HUDEP-2 (cell line): ENCODE results near the gene RIN1.

Experiments
- DNase-seq, 76 experiments: peaks; one replicate each; lab custom pipeline; 2025; ENCODE audit not compliant: unreplicated experiment in 76 of 76; lab: John Stamatoyannopoulos, UW

Gene RIN1

DNA sequence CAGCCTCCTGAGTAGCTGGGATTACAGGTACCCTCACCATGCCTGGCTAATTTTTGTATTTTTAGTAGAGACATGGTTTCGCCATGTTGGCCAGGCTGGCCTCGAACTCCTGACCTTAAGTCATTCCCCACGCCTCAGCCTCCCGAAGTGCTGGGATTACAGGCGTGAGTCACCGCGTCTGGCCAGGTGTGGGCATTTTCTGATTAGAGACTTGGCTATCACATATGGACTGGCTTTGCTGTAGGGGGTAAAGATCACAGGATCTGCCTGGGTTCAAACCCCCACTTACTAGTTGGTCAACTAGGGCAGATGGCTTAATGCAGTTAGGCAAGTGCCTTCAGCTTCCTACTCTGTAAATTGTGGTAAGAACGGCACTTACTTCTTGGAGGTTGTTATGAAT lies 25.9 kb downstream of the RIN1 start:
- no peak for DNase-seq

DNA sequence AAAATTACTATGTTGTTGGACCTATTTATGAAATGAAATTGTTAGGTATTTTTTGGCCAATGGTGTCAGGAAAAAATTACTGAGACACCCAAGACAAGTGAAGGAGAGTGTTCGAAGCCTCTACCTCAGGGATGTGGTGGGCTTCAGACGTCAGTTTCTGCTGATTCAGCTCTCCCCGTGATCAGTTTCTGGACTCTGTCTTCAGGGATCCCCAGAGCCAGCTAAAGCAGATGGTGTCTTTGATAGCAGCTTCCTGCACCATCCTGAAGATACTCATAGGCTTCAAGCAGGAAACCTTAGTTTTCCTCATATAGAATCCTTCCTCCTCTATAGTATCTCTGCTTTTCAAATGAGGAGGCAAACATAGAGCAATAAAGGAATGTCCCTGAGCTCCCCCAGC lies 26.8 kb downstream of the RIN1 start:
- no peak for DNase-seq

- DNase-seq = no peak
These were observed 33.6 kb downstream of the RIN1 start for GRCh38 chr11:66302656-66303055.

DNA sequence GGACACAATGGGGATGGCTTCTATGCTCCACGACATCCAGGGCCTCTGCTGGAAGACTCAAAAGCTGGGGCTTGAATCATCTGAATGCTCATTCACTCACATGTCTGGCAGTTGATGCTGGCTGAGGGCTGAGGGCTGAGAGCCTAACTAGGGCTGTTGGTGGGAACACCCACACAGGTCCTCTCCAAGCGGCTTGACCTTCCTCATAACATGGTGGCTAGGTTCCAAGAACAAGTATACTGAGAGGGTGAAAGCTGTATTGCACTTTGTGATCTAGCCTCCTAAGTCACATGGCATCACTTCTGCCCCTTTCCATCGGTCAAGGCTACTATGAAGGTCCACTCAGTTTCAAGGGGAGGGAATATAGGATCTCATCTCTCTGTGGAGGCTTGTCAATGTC lies 37.0 kb downstream of the RIN1 start:
- peak in 1 of 76 experiments; percentile 12 for DNase-seq

- no peak for DNase-seq
These were observed 38.6 kb downstream of the RIN1 start for GRCh38 chr11:66297610-66298009.

GRCh38 chr11:66294626-66295620 lies 41.3 kb downstream of the RIN1 start:
- DNase-seq = no peak

DNA sequence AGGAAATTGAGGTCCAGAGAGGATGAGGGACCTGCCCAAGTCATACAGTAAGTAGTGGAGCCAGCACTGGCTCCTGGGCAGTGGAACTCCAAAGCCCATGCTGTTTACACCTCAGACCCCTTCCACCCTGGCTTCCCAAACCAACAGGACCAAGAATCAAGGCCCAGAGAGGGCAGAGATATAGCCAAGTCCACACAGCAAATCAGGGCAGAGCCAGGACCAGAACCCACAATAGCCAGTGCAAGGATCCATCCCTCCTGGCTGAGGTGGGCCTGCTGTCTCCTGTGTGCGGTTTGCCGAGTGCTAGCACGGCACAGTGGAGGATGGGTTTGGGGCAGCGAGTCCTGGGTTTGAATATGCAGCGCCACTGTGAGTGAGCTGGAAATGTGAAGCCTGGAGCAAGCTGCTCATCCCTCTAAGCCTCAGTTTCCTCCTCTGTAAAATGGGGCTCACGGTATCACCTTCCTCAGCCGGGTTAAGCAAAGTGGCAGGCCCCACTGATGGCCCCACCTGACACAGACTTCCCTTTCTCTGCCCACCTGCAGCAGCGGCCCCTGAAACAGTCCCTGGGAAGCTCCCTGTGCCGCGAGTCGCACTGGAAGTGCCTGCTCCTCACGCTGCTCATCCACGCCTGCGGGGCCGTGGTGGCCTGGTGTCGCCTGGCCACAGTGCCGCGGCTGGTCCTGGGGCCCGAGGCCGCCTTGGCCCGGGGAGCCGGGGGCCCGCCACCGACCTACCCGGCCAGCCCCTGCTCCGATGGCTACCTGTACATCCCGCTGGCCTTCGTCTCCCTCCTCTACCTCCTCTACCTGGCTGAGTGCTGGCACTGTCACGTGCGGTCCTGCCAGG lies 42.2 kb downstream of the RIN1 start:
- no peak for DNase-seq

- DNase-seq = no peak
These were observed 42.9 kb downstream of the RIN1 start for GRCh38 chr11:66293352-66293751.

GRCh38 chr11:66292543-66293332 lies 43.5 kb downstream of the RIN1 start:
- no peak for DNase-seq

GRCh38 chr11:66291706-66292542 lies 44.3 kb downstream of the RIN1 start, which contains the start of gene TMEM151A:
Gene TMEM151A (plus strand): TSS chr11:66291894. CDS start chr11:66292014, 120 bp downstream.
- no peak for DNase-seq

DNA sequence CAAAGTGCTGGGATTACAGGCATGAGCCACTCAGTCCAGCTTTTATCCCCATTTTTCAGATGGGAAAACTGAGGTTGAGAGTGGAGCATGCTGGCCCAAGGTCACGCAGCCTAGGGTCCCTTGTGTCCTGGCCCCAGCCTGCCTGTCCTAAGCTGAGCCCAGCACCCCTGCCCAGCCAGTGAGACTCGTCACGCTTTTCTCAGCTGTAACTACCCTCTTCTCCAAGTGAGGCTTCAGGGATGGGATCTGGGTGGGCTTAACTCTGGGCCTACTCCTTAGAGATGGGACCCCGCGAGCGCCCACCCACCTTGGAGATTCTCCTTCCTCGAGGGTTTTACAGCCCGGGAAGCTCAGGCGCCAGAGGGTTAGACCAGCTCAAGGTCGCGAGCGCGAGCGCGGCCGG lies 44.9 kb downstream of the RIN1 start:
- no peak for DNase-seq

- DNase-seq = no peak
These were observed 46.0 kb downstream of the RIN1 start for GRCh38 chr11:66290330-66290621.

- DNase-seq = peak in 59 of 76 experiments; percentile 33 to 86 (median 66)
These were observed 46.5 kb downstream of the RIN1 start for GRCh38 chr11:66289548-66290329.

- DNase-seq = peak in 75 of 76 experiments; percentile 81 to 100 (median 98)
These were observed 47.3 kb downstream of the RIN1 start, which contains the start of gene YIF1A for GRCh38 chr11:66288671-66289547. Gene YIF1A (minus strand): TSS chr11:66289143. CDS start chr11:66288985, 158 bp downstream.

DNA sequence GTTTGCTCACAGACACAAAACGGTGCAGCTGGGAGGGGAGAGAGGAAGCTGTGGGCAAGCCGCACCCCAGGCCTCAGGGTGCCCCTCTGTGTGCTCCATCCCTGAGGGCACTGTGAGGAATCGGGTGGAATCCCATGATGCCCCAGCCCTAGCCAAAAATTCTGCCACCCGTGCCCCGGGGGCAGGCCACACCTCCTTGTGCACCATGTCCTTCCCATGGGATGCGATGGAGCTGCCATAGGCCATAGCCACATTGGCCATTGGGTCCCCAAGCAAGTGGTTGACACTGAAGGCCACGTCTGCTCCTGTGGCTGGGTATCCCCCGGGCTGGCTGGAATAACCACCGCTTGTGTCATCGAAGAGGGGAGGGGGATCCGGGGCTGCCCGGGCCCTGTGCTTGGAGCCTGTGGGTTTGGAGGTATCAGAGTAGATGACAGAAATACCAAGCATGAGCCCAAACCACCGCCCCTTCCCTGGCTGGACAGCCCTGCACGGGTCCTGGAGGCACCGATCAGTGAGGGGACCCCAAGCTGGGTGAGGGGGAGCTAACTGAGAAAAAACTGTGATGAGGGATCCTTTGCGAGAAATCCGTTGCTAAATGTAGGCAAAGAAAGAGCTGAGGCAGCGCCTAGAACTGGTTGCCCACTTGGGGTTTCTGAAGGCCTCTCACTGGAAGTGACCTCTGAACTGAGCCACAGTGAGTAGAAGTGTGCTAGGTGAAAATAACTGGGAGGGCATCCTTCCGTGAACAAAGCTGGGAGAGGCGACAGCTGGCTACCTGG lies 48.2 kb downstream of the RIN1 start:
- DNase-seq = peak in 1 of 76 experiments; percentile 27

DNA sequence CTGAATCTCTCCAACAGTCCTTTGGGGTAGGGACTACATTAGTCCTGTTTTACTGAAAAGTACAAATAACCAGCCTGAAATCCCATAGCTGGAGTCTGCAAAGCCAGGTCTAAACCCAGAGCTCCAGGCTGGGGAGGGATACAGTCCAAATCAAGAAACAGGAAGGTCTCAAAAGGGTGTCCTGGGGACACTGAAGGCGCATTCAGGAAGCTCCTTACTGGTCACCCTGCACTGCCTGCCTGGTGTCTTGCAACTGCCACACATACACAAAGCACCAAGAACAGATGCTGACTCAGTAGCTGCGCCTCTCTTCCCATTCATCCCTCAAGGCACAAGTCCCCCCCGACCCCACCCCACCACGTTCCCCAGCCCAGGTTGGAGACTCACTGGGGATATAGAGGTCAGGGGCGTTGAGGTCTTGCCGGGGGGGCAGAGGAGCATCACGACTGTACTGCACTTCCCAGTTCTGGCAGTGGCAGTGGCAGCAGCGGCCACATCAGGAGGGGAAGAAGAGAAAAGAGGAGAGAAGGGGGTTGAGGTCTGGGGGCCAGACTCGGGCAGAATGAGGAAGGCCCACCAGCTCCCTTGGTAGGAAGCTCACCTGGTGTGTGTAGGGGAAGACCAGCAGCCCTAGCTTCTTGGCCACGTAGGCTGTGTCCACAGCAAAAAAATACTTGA lies 48.9 kb downstream of the RIN1 start:
- DNase-seq = no peak

GRCh38 chr11:66286699-66287098 lies 49.5 kb downstream of the RIN1 start:
- DNase-seq = no peak
